HEK293 (cell line): Measurements from ENCODE around the gene AIF1.
A peak's percentile ranks its signal among the peaks of the same experiment; 100 is the strongest.

Experiments
- HOXD13 ChIP-seq: sonication (generic); formaldehyde crosslinking; IDR thresholded peaks from 2 replicates; pipeline ENCODE4 v1.8.0; 2022; ENCODE audit warnings: missing genetic modification reagents, borderline replicate concordance
- IKZF3 ChIP-seq: fragments of 450-650 bp; IDR thresholded peaks from 2 replicates; pipeline ENCODE4 v1.5.0; 2018; ENCODE audit warnings: missing biosample characterization, mild to moderate bottlenecking, missing genetic modification characterization, moderate library complexity
- KLF7 ChIP-seq: fragments of 450-650 bp; formaldehyde crosslinking; IDR thresholded peaks from 2 replicates; pipeline ENCODE4 v1.5.1; 2016; ENCODE audit warnings: missing biosample characterization, missing genetic modification characterization, borderline replicate concordance
- MZF1 ChIP-seq: fragments of 450-650 bp; formaldehyde crosslinking; IDR thresholded peaks from 2 replicates; pipeline ENCODE4 v1.5.1; 2017; ENCODE audit warnings: missing biosample characterization, missing genetic modification characterization, borderline replicate concordance
- PRDM10 ChIP-seq: fragments of 450-650 bp; formaldehyde crosslinking; IDR thresholded peaks from 2 replicates; pipeline ENCODE4 v1.5.1; 2016; ENCODE audit warnings: missing biosample characterization, missing genetic modification characterization
- SP2 ChIP-seq: fragments of 450-650 bp; formaldehyde crosslinking; IDR thresholded peaks from 2 replicates; pipeline ENCODE4 v1.5.1; 2016; ENCODE audit warnings: missing biosample characterization, missing genetic modification characterization
- YY1 ChIP-seq: fragments of 450-650 bp; formaldehyde crosslinking; IDR thresholded peaks from 2 replicates; pipeline ENCODE4 v1.5.1; 2018; ENCODE audit warnings: missing biosample characterization, missing genetic modification characterization
- ZNF148 ChIP-seq: fragments of 450-650 bp; formaldehyde crosslinking; IDR thresholded peaks from 2 replicates; pipeline ENCODE4 v1.5.0; 2017; ENCODE audit warnings: missing biosample characterization, missing genetic modification characterization, borderline replicate concordance
- ZNF155 ChIP-seq: fragments of 450-650 bp; formaldehyde crosslinking; IDR thresholded peaks from 2 replicates; pipeline ENCODE4 v1.5.1; 2016; ENCODE audit warnings: missing biosample characterization, missing genetic modification characterization
- ZNF18 ChIP-seq: fragments of 450-650 bp; formaldehyde crosslinking; IDR thresholded peaks from 2 replicates; pipeline ENCODE4 v1.5.1; 2016; ENCODE audit warnings: missing biosample characterization, missing genetic modification characterization
- ZNF202 ChIP-seq: fragments of 450-650 bp; formaldehyde crosslinking; IDR thresholded peaks from 2 replicates; pipeline ENCODE4 v1.5.1; 2016; ENCODE audit warnings: missing biosample characterization, missing genetic modification characterization, borderline replicate concordance
- ZNF23 ChIP-seq: fragments of 450-650 bp; formaldehyde crosslinking; IDR thresholded peaks from 2 replicates; pipeline ENCODE4 v1.5.1; 2016; ENCODE audit warnings: missing biosample characterization, missing genetic modification characterization, borderline replicate concordance
- ZNF341 ChIP-seq: fragments of 450-650 bp; formaldehyde crosslinking; IDR thresholded peaks from 2 replicates; pipeline ENCODE4; 2016; ENCODE audit warnings: low read depth, missing biosample characterization, missing genetic modification characterization
- ZNF354C ChIP-seq: fragments of 450-650 bp; formaldehyde crosslinking; IDR thresholded peaks from 2 replicates; pipeline ENCODE4 v1.5.1; 2016; ENCODE audit warnings: missing biosample characterization, missing genetic modification characterization, low read depth, borderline replicate concordance
- ZNF510 ChIP-seq: fragments of 450-650 bp; formaldehyde crosslinking; IDR thresholded peaks from 2 replicates; pipeline ENCODE4 v1.5.1; 2018; ENCODE audit warnings: mild to moderate bottlenecking, missing genetic modification characterization, missing biosample characterization; ENCODE audit not compliant: insufficient replicate concordance
- ZNF513 ChIP-seq: fragments of 450-650 bp; IDR thresholded peaks from 2 replicates; pipeline ENCODE4 v1.5.1; 2018; ENCODE audit warnings: missing biosample characterization, missing genetic modification characterization
- ZNF561 ChIP-seq: fragments of 450-650 bp; IDR thresholded peaks from 2 replicates; pipeline ENCODE4 v1.5.1; 2018; ENCODE audit warnings: missing biosample characterization, missing genetic modification characterization, borderline replicate concordance
- ZNF629 ChIP-seq: fragments of 450-650 bp; formaldehyde crosslinking; IDR thresholded peaks from 2 replicates; pipeline ENCODE4 v1.5.1; 2017; ENCODE audit warnings: missing biosample characterization, missing genetic modification characterization
- ZNF639 ChIP-seq: fragments of 450-650 bp; formaldehyde crosslinking; IDR thresholded peaks from 2 replicates; pipeline ENCODE4 v1.5.1; 2016; ENCODE audit warnings: missing biosample characterization, missing genetic modification characterization
- ZNF701 ChIP-seq: fragments of 450-650 bp; formaldehyde crosslinking; IDR thresholded peaks from 2 replicates; pipeline ENCODE4 v1.5.1; 2016; ENCODE audit warnings: missing biosample characterization, missing genetic modification characterization
- ZNF791 ChIP-seq: fragments of 450-650 bp; formaldehyde crosslinking; IDR thresholded peaks from 2 replicates; pipeline ENCODE4 v1.5.1; 2016; ENCODE audit warnings: missing biosample characterization, missing genetic modification characterization
- ZSCAN5A ChIP-seq: fragments of 450-650 bp; formaldehyde crosslinking; IDR thresholded peaks from 2 replicates; pipeline ENCODE4 v1.5.1; 2016; ENCODE audit warnings: missing biosample characterization, missing genetic modification characterization

Gene AIF1

GRCh38 chr6:31619805-31620585 lies 5.0 kb downstream of the AIF1 start (continued):
- peak; percentile 97 for TF ChIP-seq PRDM10 (tag by site-specific recombination)
- no peak; the same call in 1 of the 2 replicates for TF ChIP-seq KLF7 (tag by site-specific recombination)
- peak; percentile 97 for TF ChIP-seq SP2 (tag by site-specific recombination)
- TF ChIP-seq ZNF561 (tag by site-specific recombination), result no peak
- no peak for TF ChIP-seq ZNF202 (tag by site-specific recombination)
- no peak for TF ChIP-seq ZNF701 (tag by site-specific recombination)
- TF ChIP-seq ZNF791, result no peak
- no peak for TF ChIP-seq ZNF513 (tag by site-specific recombination)
- TF ChIP-seq ZNF354C (tag by site-specific recombination), result no peak
- TF ChIP-seq ZNF18 (tag by site-specific recombination), result no peak
- TF ChIP-seq ZSCAN5A, result no peak
- no peak for TF ChIP-seq ZNF23
- TF ChIP-seq ZNF629 (tag by site-specific recombination), result peak; percentile 99
- TF ChIP-seq ZNF510 (tag by site-specific recombination), result no peak
- peak; percentile 35; the same call in 1 of the 2 replicates for TF ChIP-seq ZNF639 (tag by site-specific recombination)
- TF ChIP-seq YY1, result peak; percentile 28; the same call in 1 of the 2 replicates
- TF ChIP-seq HOXD13 (CRISPR knock-in tag), result 0 out of 2 replicates have a peak, but pooled peaks have one; percentile 41
- TF ChIP-seq ZNF341 (tag by site-specific recombination), result no peak
- peak; percentile 94 for TF ChIP-seq IKZF3 (tag by site-specific recombination)
- TF ChIP-seq MZF1 (tag by site-specific recombination), result no peak
- TF ChIP-seq ZNF148 (tag by site-specific recombination), result no peak
- no peak for TF ChIP-seq ZNF155 (tag by site-specific recombination)
